GM12801 (cell line): ENCODE measurements around the gene ATXN7L2.

Experiments used
- TF ChIP-seq, protein P1 (sequence below): IDR thresholded peaks from one replicate; pipeline ENCODE4 v1.5.1; 2011; ENCODE audit warnings: control low read depth; ENCODE audit not compliant: insufficient read length; ENCODE audit errors: extremely low read depth

ATXN7L2 gene

GRCh38 chr1:109523706-109524105 is 40.0 kb downstream of the ATXN7L2 start:
- TF ChIP-seq, protein P1, sequence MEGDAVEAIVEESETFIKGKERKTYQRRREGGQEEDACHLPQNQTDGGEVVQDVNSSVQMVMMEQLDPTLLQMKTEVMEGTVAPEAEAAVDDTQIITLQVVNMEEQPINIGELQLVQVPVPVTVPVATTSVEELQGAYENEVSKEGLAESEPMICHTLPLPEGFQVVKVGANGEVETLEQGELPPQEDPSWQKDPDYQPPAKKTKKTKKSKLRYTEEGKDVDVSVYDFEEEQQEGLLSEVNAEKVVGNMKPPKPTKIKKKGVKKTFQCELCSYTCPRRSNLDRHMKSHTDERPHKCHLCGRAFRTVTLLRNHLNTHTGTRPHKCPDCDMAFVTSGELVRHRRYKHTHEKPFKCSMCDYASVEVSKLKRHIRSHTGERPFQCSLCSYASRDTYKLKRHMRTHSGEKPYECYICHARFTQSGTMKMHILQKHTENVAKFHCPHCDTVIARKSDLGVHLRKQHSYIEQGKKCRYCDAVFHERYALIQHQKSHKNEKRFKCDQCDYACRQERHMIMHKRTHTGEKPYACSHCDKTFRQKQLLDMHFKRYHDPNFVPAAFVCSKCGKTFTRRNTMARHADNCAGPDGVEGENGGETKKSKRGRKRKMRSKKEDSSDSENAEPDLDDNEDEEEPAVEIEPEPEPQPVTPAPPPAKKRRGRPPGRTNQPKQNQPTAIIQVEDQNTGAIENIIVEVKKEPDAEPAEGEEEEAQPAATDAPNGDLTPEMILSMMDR, result no peak

DNA sequence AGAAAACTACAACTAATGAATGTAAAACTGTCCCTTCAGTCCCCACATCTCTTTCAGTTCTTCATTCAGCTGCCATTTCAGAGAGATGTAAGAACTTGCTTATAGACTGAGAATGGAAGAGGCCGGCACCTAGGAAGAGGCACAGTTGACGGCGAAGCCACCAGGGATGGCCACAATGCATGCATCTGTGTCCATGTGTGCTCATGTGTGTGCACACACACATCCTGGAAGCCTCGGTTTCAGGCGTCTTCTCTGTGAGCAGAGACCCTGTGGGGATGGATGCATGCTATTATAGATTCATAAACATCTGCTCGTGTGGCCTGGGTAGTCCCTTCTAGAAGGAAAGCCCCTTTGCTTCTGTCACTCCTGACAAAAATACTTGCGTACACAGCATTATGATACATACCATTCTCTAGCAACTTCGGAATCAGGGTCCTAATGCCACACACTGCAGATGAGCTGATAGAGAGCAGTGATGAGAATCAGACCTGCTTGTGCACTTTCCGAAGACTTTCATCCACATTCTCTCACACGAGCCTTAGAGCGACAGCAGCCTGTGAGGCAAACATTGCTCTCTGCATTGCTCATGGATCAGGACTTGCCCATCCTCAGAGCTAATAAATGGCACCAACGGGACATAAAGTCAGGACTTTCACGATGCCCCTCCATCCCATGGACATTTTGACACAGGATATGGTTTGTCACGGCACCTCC is 43.5 kb downstream of the ATXN7L2 start:
- TF ChIP-seq, protein P1, result no peak

GRCh38 chr1:109527846-109528695 is 44.4 kb downstream of the ATXN7L2 start:
- TF ChIP-seq, protein P1, result no peak

- TF ChIP-seq, protein P1, result no peak
These were observed 45.0 kb downstream of the ATXN7L2 start for GRCh38 chr1:109528712-109529111.

GRCh38 chr1:109529881-109530456 is 46.3 kb downstream of the ATXN7L2 start:
- TF ChIP-seq, protein P1, result no peak

- TF ChIP-seq, protein P1, result no peak
These were observed 46.9 kb downstream of the ATXN7L2 start for GRCh38 chr1:109530457-109531087.

DNA sequence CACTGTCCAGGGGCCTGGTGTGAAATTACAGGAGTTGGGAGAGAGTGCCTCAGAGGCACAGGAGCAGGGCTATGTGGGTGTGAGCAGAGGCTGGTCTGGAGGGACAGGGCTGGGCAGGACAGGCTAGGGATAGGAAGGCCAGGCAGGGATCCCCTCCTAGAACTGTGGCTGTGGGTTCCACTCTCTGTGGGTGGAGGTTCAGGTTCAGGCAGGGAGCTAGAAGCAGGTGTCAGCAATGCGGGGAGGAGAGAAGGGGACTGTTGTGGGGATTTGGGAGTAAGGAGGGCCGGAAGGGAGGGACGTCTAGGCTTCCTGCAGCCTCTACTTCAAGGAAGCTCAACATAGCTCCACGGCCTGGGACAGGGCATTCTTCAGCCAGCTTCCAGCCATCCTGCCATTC is 47.7 kb downstream of the ATXN7L2 start:
- TF ChIP-seq, protein P1, result no peak
